Medulla oblongata (tissue), 1 donor: Measurements from ENCODE around the gene KIF24.
"Not testable (repeated sequence)": the region's sequence is repeated elsewhere in the genome, so short reads cannot be mapped to it uniquely, and the experiment has no call there.

ENCODE experiments used
- DNase-seq: peaks from one replicate; pipeline ENCODE4 v3.0.0-alpha.2; 2015; ENCODE audit errors: extremely low spot score

KIF24 gene, protein sequence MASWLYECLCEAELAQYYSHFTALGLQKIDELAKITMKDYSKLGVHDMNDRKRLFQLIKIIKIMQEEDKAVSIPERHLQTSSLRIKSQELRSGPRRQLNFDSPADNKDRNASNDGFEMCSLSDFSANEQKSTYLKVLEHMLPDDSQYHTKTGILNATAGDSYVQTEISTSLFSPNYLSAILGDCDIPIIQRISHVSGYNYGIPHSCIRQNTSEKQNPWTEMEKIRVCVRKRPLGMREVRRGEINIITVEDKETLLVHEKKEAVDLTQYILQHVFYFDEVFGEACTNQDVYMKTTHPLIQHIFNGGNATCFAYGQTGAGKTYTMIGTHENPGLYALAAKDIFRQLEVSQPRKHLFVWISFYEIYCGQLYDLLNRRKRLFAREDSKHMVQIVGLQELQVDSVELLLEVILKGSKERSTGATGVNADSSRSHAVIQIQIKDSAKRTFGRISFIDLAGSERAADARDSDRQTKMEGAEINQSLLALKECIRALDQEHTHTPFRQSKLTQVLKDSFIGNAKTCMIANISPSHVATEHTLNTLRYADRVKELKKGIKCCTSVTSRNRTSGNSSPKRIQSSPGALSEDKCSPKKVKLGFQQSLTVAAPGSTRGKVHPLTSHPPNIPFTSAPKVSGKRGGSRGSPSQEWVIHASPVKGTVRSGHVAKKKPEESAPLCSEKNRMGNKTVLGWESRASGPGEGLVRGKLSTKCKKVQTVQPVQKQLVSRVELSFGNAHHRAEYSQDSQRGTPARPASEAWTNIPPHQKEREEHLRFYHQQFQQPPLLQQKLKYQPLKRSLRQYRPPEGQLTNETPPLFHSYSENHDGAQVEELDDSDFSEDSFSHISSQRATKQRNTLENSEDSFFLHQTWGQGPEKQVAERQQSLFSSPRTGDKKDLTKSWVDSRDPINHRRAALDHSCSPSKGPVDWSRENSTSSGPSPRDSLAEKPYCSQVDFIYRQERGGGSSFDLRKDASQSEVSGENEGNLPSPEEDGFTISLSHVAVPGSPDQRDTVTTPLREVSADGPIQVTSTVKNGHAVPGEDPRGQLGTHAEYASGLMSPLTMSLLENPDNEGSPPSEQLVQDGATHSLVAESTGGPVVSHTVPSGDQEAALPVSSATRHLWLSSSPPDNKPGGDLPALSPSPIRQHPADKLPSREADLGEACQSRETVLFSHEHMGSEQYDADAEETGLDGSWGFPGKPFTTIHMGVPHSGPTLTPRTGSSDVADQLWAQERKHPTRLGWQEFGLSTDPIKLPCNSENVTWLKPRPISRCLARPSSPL (N-terminal part only)

DNA sequence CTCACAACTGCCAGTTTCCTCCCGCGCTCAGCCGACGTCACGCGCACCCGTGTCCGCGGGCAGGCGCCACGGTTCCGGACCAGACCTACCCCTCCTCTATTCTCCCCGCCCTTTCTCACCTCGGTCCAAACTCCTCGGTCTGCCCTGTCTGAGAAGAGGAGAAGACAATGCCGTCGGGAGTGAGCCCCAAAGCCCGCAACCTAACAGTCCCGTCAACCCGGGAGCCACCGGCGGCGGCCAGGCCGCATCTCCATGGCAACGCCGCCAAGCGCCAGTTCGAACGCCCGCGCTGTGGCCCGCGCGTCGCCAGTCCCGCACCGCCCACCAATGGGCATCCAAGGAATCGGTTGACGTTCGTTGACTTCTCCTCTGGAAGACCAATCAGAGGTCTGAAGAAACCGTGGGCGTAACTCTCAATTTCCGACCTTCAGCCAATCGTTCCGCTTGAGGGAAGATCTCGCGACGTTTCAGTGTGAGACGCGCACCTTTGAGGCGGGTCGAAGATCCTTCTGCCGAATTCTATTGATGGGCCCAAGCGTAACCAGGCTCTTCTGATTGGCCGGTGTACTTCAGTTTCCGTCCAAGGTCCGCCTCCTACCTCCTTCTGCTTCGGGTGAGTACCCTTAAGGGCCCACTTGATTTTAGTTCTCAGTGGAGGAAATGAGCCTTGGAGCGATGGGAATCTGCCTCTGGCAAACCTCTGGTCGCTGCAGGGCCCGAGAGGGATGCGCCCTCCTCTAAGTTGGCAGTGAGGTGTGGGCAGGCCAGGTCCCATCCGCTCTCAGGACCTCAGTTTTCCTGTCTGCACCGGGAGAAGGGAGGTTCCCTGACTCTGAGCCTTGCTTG is at the start of gene KIF24, which contains the start of gene NUDT2:
TSS of gene KIF24 (minus strand) at position 282 of the 846 bp plus-strand sequence. CDS start 17,922 bp downstream, outside the sequence.
TSS of gene NUDT2 (plus strand) at position 583 of the 846 bp plus-strand sequence. CDS start 9,471 bp downstream, outside the sequence.
- DNase-seq = peak; percentile 100

DNA sequence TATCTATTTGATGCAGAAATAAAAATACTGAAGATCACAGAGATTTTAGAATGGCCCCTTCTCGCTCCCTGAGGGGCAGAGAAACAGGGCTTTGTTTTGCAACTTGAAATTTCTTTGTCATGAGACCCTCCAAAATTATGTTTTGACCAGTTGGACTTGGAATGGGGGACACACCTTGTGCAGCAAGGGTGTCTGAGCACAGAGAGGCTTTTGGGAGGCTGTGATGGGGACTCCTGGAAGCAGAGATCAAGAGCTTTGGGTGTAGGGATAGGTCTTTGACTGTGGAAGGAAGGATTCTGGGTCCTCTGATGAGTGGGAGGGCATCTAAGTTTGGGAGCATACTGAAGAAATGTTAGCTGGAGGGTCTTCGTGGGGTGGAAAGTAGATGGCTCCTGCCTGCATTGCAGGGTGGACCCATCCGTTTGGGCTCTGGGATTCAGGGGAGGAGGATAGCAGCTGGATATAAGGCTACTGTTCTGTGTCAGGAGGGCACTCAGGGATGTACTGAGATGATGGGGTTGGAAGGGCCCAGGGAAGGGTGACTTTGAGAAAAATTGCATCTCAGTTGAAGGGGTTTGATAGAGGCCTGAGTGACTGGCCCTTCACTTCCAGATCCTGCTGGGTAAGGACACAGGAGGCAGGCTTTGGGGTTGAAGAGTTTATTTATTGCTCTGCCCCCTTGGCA is 49.5 kb upstream of the KIF24 start:
- DNase-seq = no peak

DNA sequence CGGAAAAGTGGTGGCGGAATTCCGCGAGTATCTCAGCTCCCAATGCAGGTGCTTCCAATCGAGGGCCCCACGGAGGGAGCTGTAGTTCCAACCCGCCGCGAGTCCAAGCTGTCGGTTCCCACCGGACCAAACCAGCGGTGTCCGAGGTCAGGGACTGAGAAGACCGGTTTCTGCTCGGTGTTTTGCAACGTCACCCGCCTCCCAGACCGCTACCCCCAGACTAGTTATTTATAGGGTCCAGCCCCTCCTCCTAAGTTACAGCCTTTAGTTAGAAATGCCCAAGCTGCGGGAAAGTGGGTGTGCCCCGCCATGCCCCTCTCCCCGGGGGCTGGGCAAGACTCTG is 48.3 kb upstream of the KIF24 start:
- DNase-seq = peak; percentile 48

DNA sequence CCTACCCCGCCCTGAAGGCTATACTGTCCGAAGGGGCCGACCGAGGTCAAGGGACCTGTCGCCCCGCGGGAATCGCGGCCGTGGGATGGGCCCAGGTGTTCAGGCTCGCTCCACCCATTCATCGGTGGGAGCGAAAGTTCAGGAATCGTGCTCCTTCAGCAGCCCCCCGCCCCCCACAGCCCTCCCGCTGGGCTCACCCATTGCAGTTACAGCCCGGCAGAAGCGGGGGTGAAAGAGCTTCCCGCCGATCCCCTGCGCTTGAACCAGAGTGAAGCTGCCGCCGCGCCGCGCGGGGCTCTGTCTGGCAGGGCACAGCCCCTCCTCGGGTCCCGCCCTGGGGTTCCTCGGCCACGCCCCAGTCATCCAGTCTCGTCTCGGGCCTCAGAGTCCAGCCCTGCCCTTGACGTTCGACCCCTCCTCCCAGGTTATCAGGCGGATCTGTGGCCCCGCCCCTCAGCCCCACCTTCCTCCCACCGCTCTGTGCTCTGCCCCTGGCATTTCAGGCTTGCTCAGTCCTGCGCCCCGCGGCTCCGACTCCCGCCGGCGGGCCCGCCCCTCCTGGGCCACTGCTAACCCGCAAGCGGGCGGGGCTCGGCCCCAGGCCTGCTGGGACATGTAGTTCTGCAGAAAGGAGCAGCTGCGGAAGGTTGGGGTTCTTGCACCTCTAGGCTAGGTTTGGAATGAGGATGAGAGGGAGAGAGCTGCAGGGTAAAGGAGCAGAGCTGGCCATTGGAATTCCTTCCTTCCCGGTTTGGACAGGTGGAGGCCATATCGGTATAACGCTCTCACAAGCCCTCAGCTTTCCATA is 47.7 kb upstream of the KIF24 start, which contains the start of gene MYORG:
TSS of gene MYORG (minus strand) at position 303 of the 808 bp plus-strand sequence. CDS start 3,955 bp downstream, outside the sequence.
- peak; percentile 95 for DNase-seq

DNA sequence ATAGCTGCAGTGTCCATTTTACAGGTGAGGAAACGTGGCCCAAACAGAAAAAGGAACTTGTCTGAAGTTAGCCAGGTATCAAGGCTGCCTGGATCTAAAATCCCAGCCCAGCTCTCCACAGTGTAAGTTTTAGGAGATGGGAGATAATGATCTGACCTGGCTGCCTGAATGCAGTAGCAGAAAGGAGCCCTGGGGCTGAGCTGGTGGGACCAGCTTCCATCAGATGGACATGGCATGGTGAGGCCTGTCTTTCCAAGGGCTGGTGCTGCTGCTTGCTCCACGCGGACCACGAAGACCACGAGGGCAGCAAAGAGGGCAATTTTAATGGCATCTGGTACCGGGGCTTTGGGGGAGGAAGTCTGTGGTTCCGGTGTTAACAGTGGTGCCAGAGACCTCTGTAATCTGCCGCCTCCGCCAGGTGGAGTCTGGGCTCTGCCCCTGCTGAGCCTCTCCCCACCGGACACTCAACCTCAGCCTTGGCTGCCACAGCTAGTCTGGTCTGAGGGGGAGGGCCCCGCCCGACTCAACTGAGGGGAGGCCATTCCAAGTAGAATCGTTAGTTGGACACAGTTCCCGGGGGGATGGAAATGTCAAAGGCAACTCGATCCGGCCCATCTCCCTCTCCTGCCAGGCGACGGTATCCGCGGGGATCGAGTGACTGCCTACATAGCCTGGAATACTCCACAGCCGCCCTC is 47.0 kb upstream of the KIF24 start:
- DNase-seq = peak; percentile 53

DNA sequence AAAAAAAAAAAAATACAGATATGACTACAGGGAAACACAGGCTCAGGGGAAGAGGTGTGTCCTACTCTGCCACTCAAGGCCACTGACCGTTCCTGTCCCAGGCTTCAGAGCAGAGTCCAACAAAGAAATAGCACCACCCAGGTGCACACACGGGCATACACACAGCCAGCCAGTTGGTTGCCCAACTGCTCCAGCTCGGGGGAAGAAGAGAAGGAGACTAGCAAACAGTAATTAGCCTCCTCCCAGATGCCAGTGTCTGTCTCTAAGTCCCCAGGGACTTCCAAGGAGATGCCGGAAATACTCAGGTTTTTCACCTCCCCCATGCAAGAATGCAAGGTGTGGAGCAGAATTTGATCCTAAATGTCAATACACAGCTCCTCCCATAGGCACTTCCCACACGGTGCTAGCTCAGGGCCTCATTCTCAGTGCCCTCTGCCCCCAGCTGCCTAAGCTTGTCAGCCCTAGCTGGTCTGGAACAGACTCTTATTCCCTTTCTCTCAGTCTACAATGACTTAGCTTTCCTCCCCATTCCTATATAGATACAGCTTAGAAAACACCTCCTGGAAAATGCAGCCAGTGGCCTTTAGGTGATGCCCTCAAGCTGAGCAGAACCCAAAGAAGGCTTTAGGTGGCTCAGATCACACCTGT is 46.0 kb upstream of the KIF24 start:
- DNase-seq = no peak

DNA sequence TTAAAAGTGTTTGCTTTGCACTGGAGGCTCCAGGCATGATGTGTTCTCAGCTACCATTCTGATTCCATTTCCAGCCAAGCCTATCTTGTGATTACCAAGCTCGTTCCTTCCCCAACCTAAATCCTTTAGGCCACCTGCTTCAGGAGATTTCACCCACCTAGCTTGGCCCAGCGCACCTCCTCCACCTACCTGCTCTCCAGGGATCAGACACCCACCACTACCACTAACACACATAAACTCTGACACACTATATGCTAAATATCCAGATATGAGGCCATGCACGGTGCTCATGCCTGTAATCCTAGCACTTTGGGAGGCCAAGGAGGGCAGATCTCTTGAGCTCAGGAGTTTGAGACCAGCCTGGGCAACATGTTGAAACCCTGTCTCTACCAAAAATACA is 45.3 kb upstream of the KIF24 start:
- DNase-seq = no peak

DNA sequence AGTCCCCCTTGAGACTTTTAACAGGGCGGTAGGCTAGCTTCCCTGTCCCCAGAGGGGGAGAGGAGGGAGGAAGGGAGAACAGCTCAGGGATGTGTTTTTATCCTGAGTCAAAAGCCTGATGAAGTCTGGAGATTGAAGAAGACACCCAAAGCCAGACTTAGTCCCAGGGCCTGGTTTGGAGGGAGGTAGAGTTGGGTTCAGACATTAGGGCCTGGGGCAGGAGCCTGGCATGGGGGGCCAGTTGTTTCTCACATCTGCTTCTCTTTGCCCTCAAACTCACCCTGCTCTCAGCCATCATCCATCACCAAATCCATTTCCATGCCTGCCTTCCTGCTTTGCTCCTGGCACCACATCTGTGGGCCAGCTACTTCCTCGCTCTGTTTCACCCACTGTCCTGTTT is 44.7 kb upstream of the KIF24 start:
- no peak for DNase-seq

DNA sequence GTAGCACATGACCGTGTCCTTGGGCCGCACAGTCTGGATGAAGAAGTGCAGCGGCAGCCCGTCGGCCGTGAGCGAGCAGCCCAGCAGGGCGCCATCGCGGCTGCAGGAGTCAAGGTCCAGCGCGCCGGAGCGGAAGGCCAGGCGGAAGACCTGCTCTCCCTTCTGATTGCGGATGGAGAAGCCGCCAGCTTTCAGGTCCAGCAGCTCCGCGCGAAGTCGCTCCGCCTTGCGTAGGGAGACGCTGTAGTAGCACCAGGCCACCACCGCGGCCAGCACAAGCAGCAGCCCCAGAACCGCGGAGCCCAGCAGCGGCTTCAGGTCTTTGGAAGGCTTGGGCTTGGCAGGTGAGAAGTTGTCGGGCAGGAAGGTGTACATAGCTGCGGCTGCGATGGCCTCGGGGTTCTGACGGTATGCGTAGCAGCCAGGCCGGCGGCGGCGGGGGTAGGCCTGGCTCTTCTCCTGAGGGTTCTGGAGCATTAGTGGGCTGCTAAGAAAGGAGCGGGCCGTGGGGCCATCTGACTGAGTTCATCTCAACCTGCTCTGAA is 43.5 kb upstream of the KIF24 start:
- no peak for DNase-seq

DNA sequence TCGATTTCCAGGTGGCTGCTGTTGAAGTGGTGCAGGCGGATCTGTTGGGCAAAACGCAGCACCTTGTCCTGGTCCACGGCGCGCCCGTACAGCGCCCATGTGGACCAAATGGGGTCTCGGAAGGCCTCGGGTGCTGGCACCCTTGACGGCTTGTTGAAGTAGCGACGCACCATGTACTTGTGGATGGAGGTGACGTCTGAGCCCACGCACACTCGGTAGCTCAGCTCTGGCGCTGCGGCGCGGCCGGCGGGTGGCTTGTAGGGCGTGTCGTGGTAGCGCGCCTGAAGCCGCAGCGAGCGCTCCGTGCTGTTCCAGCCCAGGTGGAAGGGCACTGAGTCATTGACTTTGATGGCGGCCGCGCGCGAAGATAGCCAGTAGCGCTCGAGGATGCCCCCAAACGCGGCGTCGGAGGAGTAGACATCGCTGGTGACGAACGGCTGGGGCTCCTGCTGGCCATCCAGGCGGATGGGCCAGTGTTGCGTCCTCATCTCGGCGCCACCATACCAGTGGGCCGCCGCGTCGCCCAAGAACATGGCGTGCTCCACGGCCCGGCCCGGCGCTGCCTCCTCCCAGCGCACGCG is 42.9 kb upstream of the KIF24 start:
- DNase-seq = no peak

DNA sequence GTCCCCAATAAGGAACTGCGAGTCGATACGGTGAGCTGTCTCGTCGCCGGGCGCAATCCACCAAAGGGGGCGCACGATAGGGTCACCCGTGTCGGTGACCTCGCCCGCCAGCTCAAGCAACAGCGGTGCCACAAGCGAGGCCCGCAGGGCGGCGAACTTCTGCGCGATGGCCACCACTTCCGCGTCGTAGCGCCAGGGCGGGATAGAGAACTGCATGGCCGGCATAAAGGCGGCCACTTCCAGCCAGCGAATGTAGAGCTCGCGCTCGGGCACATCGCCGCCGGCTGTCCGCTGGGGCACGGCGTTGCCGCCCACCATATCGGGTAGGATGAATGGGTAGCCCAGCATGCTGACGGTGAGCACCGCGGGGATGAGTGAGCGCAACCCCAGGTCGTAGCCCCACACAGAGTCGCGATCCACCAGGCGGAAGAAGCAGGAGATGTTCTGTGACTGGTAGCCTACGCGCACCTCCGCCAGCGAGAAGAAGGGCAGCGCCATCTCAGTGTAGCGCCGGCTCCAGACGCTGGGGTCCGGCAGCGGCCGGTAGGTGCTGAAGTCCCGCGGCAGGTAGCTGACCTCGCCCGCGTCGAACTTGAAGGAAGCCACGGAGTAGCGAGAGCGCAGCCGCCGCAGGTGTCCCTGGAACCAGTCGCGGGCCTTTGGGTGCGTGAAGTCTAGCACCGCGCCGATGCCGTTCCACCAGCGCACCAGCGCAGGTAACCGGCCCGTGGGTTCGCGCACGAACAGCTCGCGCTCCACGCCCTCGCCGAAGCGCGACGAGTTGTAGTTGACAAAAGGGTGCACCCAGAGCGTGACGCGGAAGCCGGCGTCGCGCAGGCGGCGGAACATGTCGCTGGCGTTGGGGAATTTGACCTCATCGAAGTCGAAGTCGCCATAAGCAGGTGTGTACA is 42.2 kb upstream of the KIF24 start:
- DNase-seq = no peak

DNA sequence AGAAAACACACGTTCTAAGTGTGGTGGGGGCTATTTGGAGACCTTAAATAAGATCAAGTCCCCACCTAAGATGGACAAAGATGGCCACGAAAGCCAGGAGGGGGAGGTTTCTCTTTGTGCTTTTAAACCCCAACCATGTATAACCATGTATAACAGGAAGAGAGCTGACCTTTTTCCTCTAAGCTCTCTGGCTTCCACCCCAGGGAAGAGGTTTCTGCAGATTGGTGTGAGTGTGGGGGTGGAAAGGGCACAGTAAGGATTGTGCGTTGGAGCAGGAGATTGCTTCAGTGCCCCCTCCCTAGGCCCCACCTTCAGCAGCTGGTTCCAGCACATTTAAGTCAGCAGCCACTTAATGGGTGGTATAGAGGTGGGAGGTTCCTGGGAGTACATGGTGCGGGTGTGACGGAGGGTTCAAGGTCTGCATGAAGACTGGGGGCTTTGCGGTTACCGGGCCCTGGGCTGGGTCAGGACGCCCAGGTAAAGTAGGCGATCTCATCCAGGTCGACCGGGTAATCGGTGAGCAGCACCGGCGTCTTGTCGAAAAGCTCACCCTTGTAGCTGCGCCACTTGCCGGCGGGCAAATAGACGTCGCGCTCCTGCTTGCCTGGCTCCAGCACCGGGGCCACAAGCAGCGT is 41.4 kb upstream of the KIF24 start:
- no peak for DNase-seq

DNA sequence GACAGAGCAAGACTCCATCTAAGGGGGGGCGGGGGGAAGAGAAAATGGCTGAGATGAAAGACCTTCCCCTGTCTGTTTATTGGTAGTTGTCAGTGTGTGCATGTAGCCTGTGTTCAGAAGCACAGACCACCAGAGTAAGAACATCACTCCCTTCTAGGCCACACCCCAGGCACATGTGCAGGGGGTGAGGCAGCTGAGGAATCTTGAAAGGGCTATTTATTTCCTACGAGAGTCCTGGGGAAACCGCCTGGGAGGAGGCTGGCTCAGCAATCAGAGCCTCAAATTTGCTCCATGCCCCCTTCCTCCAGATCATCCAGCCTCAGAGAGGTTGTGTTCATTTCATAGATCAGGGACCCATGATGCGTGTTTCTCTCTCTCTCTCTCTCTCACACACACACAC is 40.6 kb upstream of the KIF24 start:
- no peak for DNase-seq

DNA sequence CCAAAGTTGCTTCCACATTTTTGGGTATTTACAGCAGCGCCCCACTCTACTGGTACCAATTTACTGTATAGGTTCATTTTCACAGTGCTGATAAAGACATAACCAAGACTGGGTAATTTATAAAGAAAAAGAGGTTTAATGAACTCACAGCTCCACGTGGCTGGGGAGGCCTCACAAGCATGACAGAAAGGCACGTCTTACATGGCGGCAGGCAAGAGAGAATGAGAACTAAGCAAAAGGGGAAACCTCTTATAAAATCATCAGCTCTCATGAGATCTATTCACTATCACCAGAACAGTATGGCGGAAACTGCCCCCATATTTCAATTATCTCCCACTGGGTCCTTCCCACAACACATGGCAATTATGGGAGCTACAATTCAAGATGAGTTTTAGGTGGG is 39.7 kb upstream of the KIF24 start:
- DNase-seq = not testable (repeated sequence)

DNA sequence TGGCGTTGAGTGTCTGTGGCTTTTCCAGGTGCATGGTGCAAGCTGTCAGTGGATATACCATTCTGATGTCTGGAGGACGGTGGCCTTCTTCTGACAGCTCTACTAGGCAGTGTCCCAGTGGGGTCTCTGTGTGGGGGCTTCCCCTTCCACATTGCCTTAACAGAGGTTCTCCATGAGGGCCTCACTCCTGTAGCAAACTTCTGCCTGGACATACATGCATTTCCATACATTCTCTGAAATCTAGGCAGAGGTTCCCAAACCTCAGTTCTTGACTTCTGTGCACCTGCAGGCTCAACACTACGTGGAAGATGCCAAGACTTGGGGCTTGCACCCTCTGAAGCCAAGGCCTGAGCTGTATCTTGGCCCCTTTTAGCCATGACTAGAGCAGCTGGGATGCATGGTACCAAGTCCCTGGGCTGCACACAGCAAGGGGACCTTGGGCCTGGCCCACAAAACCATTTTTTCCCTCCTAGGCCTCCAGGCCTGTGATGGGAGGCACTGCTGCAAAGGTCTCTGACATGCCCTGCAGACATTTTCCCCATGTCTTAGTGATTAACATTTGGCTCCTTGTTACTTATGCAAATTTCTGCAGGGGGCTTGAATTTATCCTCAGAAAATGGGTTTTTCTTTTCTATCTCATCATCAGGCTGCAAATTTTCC is 38.8 kb upstream of the KIF24 start:
- DNase-seq = not testable (repeated sequence)
